ENCODE results near the gene NPAS1. TPM values are rescaled to one million over a fixed set of nuclear protein-coding genes. Genes with fewer than 3 reads are reported as not detected.

NPAS1 gene
- total RNA-seq, 1 donor from 2014 or later = 1.2 TPM

DNA sequence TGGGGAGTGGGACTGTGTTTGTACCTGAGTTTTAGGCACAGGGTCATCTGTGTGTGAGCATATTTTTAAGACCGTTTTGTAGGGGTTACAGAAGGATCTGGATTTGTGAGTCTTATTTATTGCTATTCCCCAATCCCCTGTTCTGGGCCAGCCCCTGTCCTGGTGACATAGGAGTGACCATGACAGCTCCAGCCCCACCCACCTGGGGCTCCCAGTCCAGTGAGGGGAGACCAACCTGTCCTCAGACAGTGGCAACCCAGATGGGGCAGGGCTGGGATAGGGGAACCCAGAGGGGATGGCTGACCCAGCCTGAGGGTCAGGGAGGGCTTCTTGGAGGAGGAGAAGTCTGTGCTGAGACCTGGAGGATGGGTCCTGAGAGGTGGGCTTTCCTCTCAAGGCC lies 18.1 kb downstream of the NPAS1 start:
- H3K79me2 ChIP-seq (ENCODE audit: low read depth) = no peaks in the 10 kb centered on the region
- TF ChIP-seq CTCF (IDR thresholded peaks at IDR 0.05) (no peak), EZH2phosphoT487 (IDR thresholded peaks at IDR 0.05) (no peak), EZH2 (IDR thresholded peaks at IDR 0.05) (no peak)
- no peaks in the 10 kb centered on the region for H3K9me3 ChIP-seq (ENCODE audit: low read depth)
- DNase-seq (ENCODE audit: low spot score) = no peak
- H3F3A ChIP-seq (ENCODE audit: low read depth) = peaks cover 24% of the 10 kb centered on the region
- Mint-ChIP-seq H3K27me3 (ENCODE audit: insufficient read depth, low read depth) (peaks cover 14% of the 10 kb centered on the region), H3K9me3 (no peaks in the 10 kb centered on the region), H3K4me1 (peaks cover 21% of the 10 kb centered on the region), H3K36me3 (peaks cover 2% of the 10 kb centered on the region), H3K27ac (peak overlapping the region; percentile 82), H3K4me3 (no peak overlapping the region)
- no peaks in the 10 kb centered on the region for H4K20me1 ChIP-seq (ENCODE audit: low read depth)
- H3K27ac ChIP-seq = no peak overlapping the region
- no peaks in the 10 kb centered on the region for H3K4me1 ChIP-seq
- no peak overlapping the region for H2AFZ ChIP-seq (replicated peaks)
- no peak overlapping the region for H3K4me2 ChIP-seq
- H3K4me3 ChIP-seq = no peak overlapping the region
- H3K9ac ChIP-seq = no peak overlapping the region
- H3K27me3 ChIP-seq = no peaks in the 10 kb centered on the region
- no peaks in the 10 kb centered on the region for H3K36me3 ChIP-seq

GRCh38 chr19:47039239-47039874 lies 19.7 kb downstream of the NPAS1 start:
- no peaks in the 10 kb centered on the region for H3K9me3 ChIP-seq (ENCODE audit: low read depth)
- peaks cover 24% of the 10 kb centered on the region for H3F3A ChIP-seq (ENCODE audit: low read depth)
- H3K79me2 ChIP-seq (ENCODE audit: low read depth) = no peaks in the 10 kb centered on the region
- H3K4me2 ChIP-seq = no peak overlapping the region
- H4K20me1 ChIP-seq (ENCODE audit: low read depth) = no peaks in the 10 kb centered on the region
- no peaks in the 10 kb centered on the region for H3K36me3 ChIP-seq
- no peak overlapping the region for H3K27ac ChIP-seq
- no peaks in the 10 kb centered on the region for H3K4me1 ChIP-seq
- TF ChIP-seq EZH2 (IDR thresholded peaks at IDR 0.05) (no peak), CTCF (IDR thresholded peaks at IDR 0.05) (no peak), EZH2phosphoT487 (IDR thresholded peaks at IDR 0.05) (no peak)
- Mint-ChIP-seq H3K27ac (peak overlapping the region; percentile 29), H3K27me3 (ENCODE audit: insufficient read depth, low read depth) (peaks cover 11% of the 10 kb centered on the region), H3K36me3 (peaks cover 2% of the 10 kb centered on the region), H3K9me3 (no peaks in the 10 kb centered on the region), H3K4me3 (no peak overlapping the region), H3K4me1 (peaks cover 19% of the 10 kb centered on the region)
- no peak overlapping the region for H3K9ac ChIP-seq
- no peak overlapping the region for H2AFZ ChIP-seq (replicated peaks)
- no peak overlapping the region for H3K4me3 ChIP-seq
- H3K27me3 ChIP-seq = no peaks in the 10 kb centered on the region
- no peak for DNase-seq (ENCODE audit: low spot score)

DNA sequence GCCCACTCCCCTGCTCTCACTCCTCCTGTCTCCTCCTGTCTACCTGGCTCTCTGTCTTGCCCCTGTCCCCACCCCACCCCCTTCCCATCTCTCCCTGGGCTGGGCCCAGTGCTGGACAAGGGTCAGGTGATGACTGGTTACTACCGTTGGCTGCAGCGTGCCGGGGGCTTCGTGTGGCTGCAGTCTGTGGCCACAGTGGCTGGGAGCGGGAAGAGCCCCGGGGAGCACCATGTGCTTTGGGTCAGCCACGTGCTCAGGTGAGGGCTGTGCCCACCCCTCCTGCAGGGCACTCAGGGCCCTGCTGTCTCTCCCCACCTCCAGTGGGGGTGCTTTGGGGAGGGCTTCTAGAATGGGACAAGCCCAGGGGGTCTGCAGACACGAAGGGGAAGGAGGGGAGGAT lies 21.2 kb downstream of the NPAS1 start:
- Histone ChIP-seq H3K4me3 (no peak overlapping the region), H3K36me3 (no peaks in the 10 kb centered on the region), H3K4me2 (no peak overlapping the region), H4K20me1 (ENCODE audit: low read depth) (no peaks in the 10 kb centered on the region), H3K27me3 (no peaks in the 10 kb centered on the region), H3K9me3 (ENCODE audit: low read depth) (no peaks in the 10 kb centered on the region), H3K79me2 (ENCODE audit: low read depth) (no peaks in the 10 kb centered on the region), H2AFZ (replicated peaks) (no peak overlapping the region), H3K27ac (no peak overlapping the region), H3K9ac (no peak overlapping the region), H3K4me1 (no peaks in the 10 kb centered on the region), H3F3A (ENCODE audit: low read depth) (peaks cover 14% of the 10 kb centered on the region)
- Mint-ChIP-seq H3K9me3 (no peaks in the 10 kb centered on the region), H3K4me1 (peaks cover 9% of the 10 kb centered on the region), H3K4me3 (no peak overlapping the region), H3K27me3 (ENCODE audit: insufficient read depth, low read depth) (peaks cover 11% of the 10 kb centered on the region), H3K27ac (no peak overlapping the region), H3K36me3 (peaks cover 2% of the 10 kb centered on the region)
- TF ChIP-seq EZH2phosphoT487 (IDR thresholded peaks at IDR 0.05) = no peak
- no peak for TF ChIP-seq EZH2 (IDR thresholded peaks at IDR 0.05)
- no peak for TF ChIP-seq CTCF (IDR thresholded peaks at IDR 0.05)
- no peak for DNase-seq (ENCODE audit: low spot score)
